ENCODE results near the gene MLN.

- TF ChIP-seq CTCF (conservative IDR thresholded peaks at IDR 0.05; ENCODE audit: low read length) (no peak), EZH2phosphoT487 (IDR thresholded peaks at IDR 0.05; ENCODE audit: borderline replicate concordance) (no peak)
Measured at GRCh38 chr6:33790910-33791309, 12.9 kb downstream of the MLN start.
